ENCODE results near the gene CWF19L2.

Gene CWF19L2

GRCh38 chr11:107282195-107282594 is 175.4 kb downstream of the CWF19L2 start:
- DNase-seq (no peak), ATAC-seq (ENCODE audit: insufficient read depth, low read depth) (no peak)
- no peak for TF ChIP-seq CTCF (IDR thresholded peaks at IDR 0.05; ENCODE audit: borderline replicate concordance, extremely low read depth, low read length, poor library complexity, severe bottlenecking)
- no peak for TF ChIP-seq EZH2 (IDR thresholded peaks at IDR 0.05; ENCODE audit: borderline replicate concordance, low read depth, low read length, severe bottlenecking)
- Histone ChIP-seq H2AFZ (ENCODE audit: low read depth, low read length) (no peak overlapping the region), H3K9me3 (ENCODE audit: insufficient read depth, low read length, severe bottlenecking) (no peaks in the 10 kb centered on the region), H3K79me2 (ENCODE audit: insufficient read depth, low read length) (no peaks in the 10 kb centered on the region), H3K9ac (ENCODE audit: low read depth, low read length) (no peak overlapping the region), H3K27me3 (ENCODE audit: insufficient read depth, low read length, poor library complexity) (no peaks in the 10 kb centered on the region), H3K4me3 (ENCODE audit: low read depth in 1 of 2, low read length in 2 of 2) (no peak overlapping the region), H3K4me2 (ENCODE audit: insufficient read depth, low read length) (no peak overlapping the region), H3K36me3 (ENCODE audit: insufficient read depth, low read length) (no peaks in the 10 kb centered on the region), H3K27ac (ENCODE audit: low read length) (no peak overlapping the region), H4K20me1 (ENCODE audit: insufficient read depth, low read length) (no peaks in the 10 kb centered on the region), H3K4me1 (ENCODE audit: insufficient read depth, low read length) (no peaks in the 10 kb centered on the region)

Measured in DND-41 (cell line).